ENCODE data around the gene MYO1F.
"Not testable (repeated sequence)": the region's sequence is repeated elsewhere in the genome, so short reads cannot be mapped to it uniquely, and the experiment has no call there.

The MYO1F gene

DNA sequence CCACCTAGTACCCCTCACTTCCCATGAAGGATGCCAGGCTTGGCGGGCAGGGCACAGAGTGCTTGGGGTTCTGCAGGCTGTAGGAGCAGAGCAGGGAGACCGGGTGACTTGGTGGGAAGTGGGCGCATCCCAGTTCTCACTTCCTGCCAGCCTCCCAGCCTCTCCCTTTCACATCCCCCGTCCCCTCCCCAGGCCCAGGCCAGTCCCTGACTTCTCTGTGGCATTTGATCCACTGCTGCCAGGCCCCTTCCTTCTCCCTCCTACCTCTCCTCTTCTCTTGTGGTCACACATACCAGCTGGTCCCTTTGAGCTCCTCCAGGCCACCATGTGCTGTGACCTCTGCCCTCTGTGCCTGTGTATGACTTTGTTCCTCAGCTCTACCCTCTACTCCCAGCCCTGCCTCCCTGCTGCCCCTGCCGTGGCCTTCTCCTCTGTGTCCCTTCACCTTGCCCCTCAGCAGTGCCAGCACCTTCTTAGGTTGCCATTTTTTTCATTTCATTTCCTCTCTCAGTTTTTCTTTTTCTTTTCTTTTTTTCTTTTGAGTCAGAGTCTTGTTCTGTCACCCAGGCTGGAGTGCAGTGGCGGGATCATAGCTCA is 19.5 kb downstream of the MYO1F start:
- in situ Hi-C loops (cut with MboI; ENCODE audit: low sequenced_read_pairs, unreplicated experiment): no loop called here
- DNase-seq (ENCODE audit: low spot score): no peak
- TF ChIP-seq, protein P1, sequence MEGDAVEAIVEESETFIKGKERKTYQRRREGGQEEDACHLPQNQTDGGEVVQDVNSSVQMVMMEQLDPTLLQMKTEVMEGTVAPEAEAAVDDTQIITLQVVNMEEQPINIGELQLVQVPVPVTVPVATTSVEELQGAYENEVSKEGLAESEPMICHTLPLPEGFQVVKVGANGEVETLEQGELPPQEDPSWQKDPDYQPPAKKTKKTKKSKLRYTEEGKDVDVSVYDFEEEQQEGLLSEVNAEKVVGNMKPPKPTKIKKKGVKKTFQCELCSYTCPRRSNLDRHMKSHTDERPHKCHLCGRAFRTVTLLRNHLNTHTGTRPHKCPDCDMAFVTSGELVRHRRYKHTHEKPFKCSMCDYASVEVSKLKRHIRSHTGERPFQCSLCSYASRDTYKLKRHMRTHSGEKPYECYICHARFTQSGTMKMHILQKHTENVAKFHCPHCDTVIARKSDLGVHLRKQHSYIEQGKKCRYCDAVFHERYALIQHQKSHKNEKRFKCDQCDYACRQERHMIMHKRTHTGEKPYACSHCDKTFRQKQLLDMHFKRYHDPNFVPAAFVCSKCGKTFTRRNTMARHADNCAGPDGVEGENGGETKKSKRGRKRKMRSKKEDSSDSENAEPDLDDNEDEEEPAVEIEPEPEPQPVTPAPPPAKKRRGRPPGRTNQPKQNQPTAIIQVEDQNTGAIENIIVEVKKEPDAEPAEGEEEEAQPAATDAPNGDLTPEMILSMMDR (IDR thresholded peaks at IDR 0.05; ENCODE audit: borderline replicate concordance, control extremely low read depth, extremely low read depth, insufficient read depth, missing control alignments): no peak

DNA sequence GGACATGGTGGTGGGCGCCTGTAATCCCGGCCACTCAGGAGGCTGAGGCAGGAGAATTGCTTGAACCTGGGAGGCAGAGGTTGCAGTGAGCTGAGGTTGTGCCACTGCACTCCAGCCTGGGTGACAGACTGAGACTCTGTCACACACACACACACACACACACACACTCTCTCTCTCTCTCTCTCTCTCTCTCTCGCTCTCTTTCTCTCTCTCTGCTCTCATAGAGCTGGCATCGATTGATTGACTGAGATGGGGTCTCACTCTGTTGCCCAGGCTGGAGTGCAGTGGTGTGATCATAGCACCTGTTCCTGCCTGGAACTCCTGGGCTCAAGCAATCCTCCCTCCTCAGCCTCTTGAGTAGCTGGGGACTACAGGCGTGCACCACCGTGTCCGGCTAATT is 23.5 kb downstream of the MYO1F start:
- DNase-seq (ENCODE audit: low spot score); in situ Hi-C loops (cut with MboI; ENCODE audit: low sequenced_read_pairs, unreplicated experiment): not testable (repeated sequence)

DNA sequence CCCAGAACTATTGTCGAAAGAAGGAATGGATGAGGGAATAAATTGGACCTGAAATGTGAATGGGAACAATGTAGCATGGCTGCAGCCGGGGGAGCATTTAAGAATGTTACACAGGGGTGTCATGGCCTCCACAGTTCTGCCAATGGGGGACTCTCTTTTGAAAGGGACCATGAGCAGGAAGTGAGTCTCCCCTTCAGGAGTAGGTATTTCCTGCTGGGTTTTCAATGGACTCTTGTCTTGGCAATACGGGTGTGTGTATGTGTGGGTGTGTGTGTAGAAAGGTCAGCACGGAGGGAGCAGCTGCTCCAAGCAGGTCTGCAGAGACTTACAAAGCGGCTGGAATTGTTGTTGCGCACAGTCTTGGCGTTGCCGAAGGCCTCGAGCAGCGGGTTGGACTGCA is 24.4 kb downstream of the MYO1F start:
- no peak for DNase-seq (ENCODE audit: low spot score)
- in situ Hi-C loops (cut with MboI; ENCODE audit: low sequenced_read_pairs, unreplicated experiment): no loop called here
- TF ChIP-seq, protein P1 (IDR thresholded peaks at IDR 0.05; ENCODE audit: borderline replicate concordance, control extremely low read depth, extremely low read depth, insufficient read depth, missing control alignments): no peak

DNA sequence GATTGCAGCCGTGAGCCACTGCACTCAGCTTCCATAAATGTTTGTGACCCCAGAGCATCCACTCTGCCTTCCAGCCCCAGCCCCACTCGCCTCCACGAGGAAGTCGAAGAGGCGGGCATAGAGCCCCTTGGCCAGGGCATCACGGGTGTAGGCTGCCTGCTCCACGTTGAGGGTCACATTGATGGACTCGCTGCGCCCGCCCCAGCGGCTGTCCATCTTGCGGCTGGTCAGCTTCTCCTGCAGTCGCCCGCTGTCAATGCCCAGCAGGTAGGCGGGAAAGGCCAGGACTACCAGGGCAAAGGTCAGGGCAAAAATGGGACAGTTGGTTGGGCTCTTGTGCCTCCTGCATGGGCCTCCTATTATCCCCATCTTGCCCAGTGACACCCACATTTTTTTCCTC is 27.2 kb downstream of the MYO1F start:
- TF ChIP-seq, protein P1 (IDR thresholded peaks at IDR 0.05; ENCODE audit: borderline replicate concordance, control extremely low read depth, extremely low read depth, insufficient read depth, missing control alignments): no peak
- in situ Hi-C loops (cut with MboI; ENCODE audit: low sequenced_read_pairs, unreplicated experiment): no loop called here

DNA sequence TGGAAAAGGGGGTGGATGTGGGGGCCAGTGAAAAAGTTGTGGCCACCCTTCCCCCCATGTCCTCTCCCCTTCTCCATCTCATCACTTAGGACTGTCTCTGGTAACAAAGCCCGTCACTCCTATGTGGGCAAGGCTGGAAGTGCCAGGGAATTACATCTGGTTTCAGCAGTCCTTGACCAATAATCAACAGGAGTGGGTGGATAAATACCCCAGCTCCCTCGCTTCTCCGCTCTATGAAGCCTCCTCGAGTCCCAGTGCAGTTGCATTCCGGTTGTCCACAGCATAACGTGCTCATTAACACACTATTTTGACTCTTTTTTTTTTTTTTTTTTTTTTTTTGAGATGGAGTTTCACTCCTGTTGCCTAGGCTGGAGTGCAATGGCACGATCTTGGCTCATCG is 31.5 kb downstream of the MYO1F start:
- in situ Hi-C loops (cut with MboI; ENCODE audit: low sequenced_read_pairs, unreplicated experiment): no loop called here
- DNase-seq (ENCODE audit: low spot score): no peak
- TF ChIP-seq, protein P1 (IDR thresholded peaks at IDR 0.05; ENCODE audit: borderline replicate concordance, control extremely low read depth, extremely low read depth, insufficient read depth, missing control alignments): no peak

More for the DNA sequence above, 27.2 kb downstream of the MYO1F start:
- DNase-seq (ENCODE audit: low spot score): no peak

DNA sequence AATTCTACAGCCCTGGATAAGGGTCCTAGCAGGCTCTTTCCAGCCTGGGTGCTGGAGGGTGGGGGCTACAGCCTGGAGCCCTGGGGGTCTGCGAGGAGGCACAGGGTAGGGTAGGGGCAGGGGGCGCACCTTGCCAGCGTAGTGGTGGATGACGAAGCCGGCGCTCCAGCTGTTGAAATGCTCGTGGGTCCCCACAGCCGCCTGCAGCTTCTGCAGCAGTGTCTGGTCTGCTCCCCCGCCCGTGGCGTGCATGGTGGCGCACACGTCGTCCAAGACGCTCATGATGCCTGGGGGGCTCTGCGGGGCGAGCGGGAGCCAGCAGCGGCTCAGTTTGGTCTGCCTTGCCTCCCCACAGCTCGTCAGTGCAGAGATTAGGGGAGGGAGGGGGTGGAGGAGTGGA is 33.1 kb downstream of the MYO1F start:
- in situ Hi-C loops (cut with MboI; ENCODE audit: low sequenced_read_pairs, unreplicated experiment): no loop called here
- TF ChIP-seq, protein P1 (IDR thresholded peaks at IDR 0.05; ENCODE audit: borderline replicate concordance, control extremely low read depth, extremely low read depth, insufficient read depth, missing control alignments): no peak
- DNase-seq (ENCODE audit: low spot score): no peak

DNA sequence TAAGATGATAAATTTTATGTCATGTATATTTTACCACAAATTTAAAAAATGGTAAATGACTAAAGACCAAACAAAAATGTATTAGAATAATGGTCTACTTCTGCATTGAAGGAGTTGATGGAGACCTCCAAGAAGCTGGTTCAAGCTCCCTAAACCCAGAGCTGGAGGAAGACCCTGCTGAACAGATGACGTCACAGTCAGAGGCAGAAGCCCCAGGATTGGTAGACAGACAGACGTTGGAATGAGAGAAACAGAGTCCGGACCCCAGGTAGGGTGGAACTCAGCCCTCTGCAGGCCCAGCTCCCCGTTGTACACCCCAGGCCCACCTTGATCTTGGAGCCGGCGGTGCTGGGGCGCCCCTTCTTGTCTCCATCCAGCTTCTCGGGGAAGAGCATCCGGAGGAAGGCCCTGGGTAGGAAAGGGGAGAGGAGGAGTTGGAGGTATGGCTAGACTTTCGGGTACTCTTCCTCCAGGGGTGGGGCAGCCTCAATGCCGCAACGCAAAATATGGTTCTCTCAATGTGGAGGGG is 37.6 kb downstream of the MYO1F start:
- DNase-seq (ENCODE audit: low spot score): no peak
- in situ Hi-C loops (cut with MboI; ENCODE audit: low sequenced_read_pairs, unreplicated experiment): no loop called here
- TF ChIP-seq, protein P1 (IDR thresholded peaks at IDR 0.05; ENCODE audit: borderline replicate concordance, control extremely low read depth, extremely low read depth, insufficient read depth, missing control alignments): no peak
